Left ventricle myocardium inferior (tissue), 1 donor: ENCODE results near the gene NSFL1C. TPM values are rescaled to one million over a fixed set of nuclear protein-coding genes. Genes with fewer than 3 reads are reported as not detected.
"Not testable (repeated sequence)": the region's sequence is repeated elsewhere in the genome, so short reads cannot be mapped to it uniquely, and the experiment has no call there.

Experiments
- DNase-seq: peaks from one replicate; pipeline ENCODE4 v3.0.0-alpha.2; 2020
- H3K27ac ChIP-seq: fragments of 200-600 bp; replicated peaks from 2 replicates; pipeline ENCODE4 v1.8.0; 2021
- H3K27me3 ChIP-seq: fragments of 200-600 bp; 2 replicates; pipeline ENCODE4 v1.8.0; 2021; ENCODE audit warnings: low read depth
- H3K36me3 ChIP-seq: fragments of 200-600 bp; 2 replicates; pipeline ENCODE4 v1.8.0; 2021
- H3K4me1 ChIP-seq: fragments of 200-600 bp; 2 replicates; pipeline ENCODE4 v1.8.0; 2021
- H3K4me3 ChIP-seq: fragments of 200-600 bp; 2 replicates; pipeline ENCODE4 v1.8.0; 2021; ENCODE audit warnings: mild to moderate bottlenecking, moderate library complexity
- H3K9me3 ChIP-seq: fragments of 200-600 bp; replicated peaks from 2 replicates; pipeline ENCODE4 v1.8.0; 2021
- CTCF ChIP-seq: fragments of 200-600 bp; IDR thresholded peaks from 2 replicates; pipeline ENCODE4 v1.8.0; 2021; ENCODE audit warnings: antibody characterized with exemption, mild to moderate bottlenecking, borderline replicate concordance
- intact Hi-C: fragments of 100-400 bp; cut with micrococcal nuclease; formaldehyde crosslinking; loops from one replicate; pipeline ENCODE4 v1.11.0; 2022
- total RNA-seq: library from RNA; stranded (reverse); fragmentation: NEBNext Ultra II Directional; extraction: Animal tissue kit (Norgen Biotek cat#: 25700); gene quantifications from one replicate; pipeline ENCODE4 v1.2.1, GENCODE V29; 2021
- donor health status: DM: no; HTN: yes; CAD: no; lungs with severe emphysema.

Gene NSFL1C
- total RNA-seq, 1 donor from 2014 or later = 56.6 TPM

GRCh38 chr20:1401451-1401907 is 65.2 kb downstream of the NSFL1C start:
- TF ChIP-seq CTCF = no peak
- peaks cover 15% of the 10 kb centered on the region for H3K4me1 ChIP-seq
- intact Hi-C loops = no loop called here
- H3K27me3 ChIP-seq = peaks cover 42% of the 10 kb centered on the region
- no peaks in the 10 kb centered on the region for H3K36me3 ChIP-seq
- no peak for DNase-seq
- no peak overlapping the region for H3K27ac ChIP-seq
- H3K4me3 ChIP-seq = no peak overlapping the region
- H3K9me3 ChIP-seq = no peaks in the 10 kb centered on the region

- peaks cover 51% of the 10 kb centered on the region for H3K27me3 ChIP-seq
- intact Hi-C loops = loop anchor here (5.0 kb wide), 1 partner anchor 88 kb away; no protein-coding TSS in a partner anchor
- not testable (repeated sequence) for H3K27ac ChIP-seq, H3K4me3 ChIP-seq, DNase-seq, H3K9me3 ChIP-seq, H3K36me3 ChIP-seq
- H3K4me1 ChIP-seq = peaks cover 16% of the 10 kb centered on the region
Observed at GRCh38 chr20:1399678-1400366, 66.8 kb downstream of the NSFL1C start.

- intact Hi-C loops = loop anchor here (5.0 kb wide), 1 partner anchor 86 kb away; no protein-coding TSS in a partner anchor
- H3K27me3 ChIP-seq = peaks cover 52% of the 10 kb centered on the region
- H3K4me1 ChIP-seq = peaks cover 24% of the 10 kb centered on the region
- not testable (repeated sequence) for DNase-seq, H3K36me3 ChIP-seq, H3K9me3 ChIP-seq, H3K4me3 ChIP-seq, H3K27ac ChIP-seq
Observed at GRCh38 chr20:1398185-1398584, 68.5 kb downstream of the NSFL1C start.

GRCh38 chr20:1397710-1398109 is 68.9 kb downstream of the NSFL1C start:
- DNase-seq = no peak
- Histone ChIP-seq H3K9me3 (no peaks in the 10 kb centered on the region), H3K4me3 (no peak overlapping the region), H3K27me3 (peaks cover 52% of the 10 kb centered on the region), H3K36me3 (no peaks in the 10 kb centered on the region), H3K4me1 (peaks cover 26% of the 10 kb centered on the region), H3K27ac (no peak overlapping the region)
- intact Hi-C loops = loop anchor here (5.0 kb wide), 1 partner anchor 85 kb away; no protein-coding TSS in a partner anchor
- TF ChIP-seq CTCF = peak; percentile 58

GRCh38 chr20:1396702-1397101 is 69.9 kb downstream of the NSFL1C start:
- Histone ChIP-seq H3K4me1 (peaks cover 36% of the 10 kb centered on the region), H3K36me3 (no peaks in the 10 kb centered on the region), H3K4me3 (no peak overlapping the region), H3K27ac (peak overlapping the region; percentile 21), H3K9me3 (no peaks in the 10 kb centered on the region), H3K27me3 (peaks cover 52% of the 10 kb centered on the region)
- DNase-seq = no peak
- intact Hi-C loops = loop anchor here (5.0 kb wide), 1 partner anchor 84 kb away; no protein-coding TSS in a partner anchor
- no peak for TF ChIP-seq CTCF

GRCh38 chr20:1396264-1396663 is 70.4 kb downstream of the NSFL1C start:
- H3K36me3 ChIP-seq = no peaks in the 10 kb centered on the region
- peaks cover 41% of the 10 kb centered on the region for H3K4me1 ChIP-seq
- no peak for TF ChIP-seq CTCF
- H3K27me3 ChIP-seq = peaks cover 50% of the 10 kb centered on the region
- no peaks in the 10 kb centered on the region for H3K9me3 ChIP-seq
- intact Hi-C loops = loop anchor here (5.0 kb wide), 1 partner anchor 84 kb away; no protein-coding TSS in a partner anchor
- H3K4me3 ChIP-seq = no peak overlapping the region
- DNase-seq = no peak
- peak overlapping the region; percentile 21 for H3K27ac ChIP-seq
